Stimulated activated effector memory CD8-positive, alpha-beta T cell treated with anti-CD3 and anti-CD28 coated beads, Interleukin-12 subunit alpha, Interleukin-12 subunit beta, amount 100 ng/mL, for 72 hours (primary cell): Measurements from ENCODE around the gene IQCH.

Experiments
- ATAC-seq: fragments of 150-1000 bp; cut with Tn5 transposase; 2 replicates; pipeline ENCODE4 v1.10.0; 2021
- DNase-seq, 2 donors: peaks; one replicate each; pipeline ENCODE4 v3.0.0; 2021 to 2022; ENCODE audit warnings: low spot score in 2 of 2
- H3K27ac Mint-ChIP-seq: one replicate; pipeline ENCODE4 v1.8.0; 2022; ENCODE audit warnings: mild to moderate bottlenecking, mixed read lengths
- H3K36me3 Mint-ChIP-seq: one replicate; pipeline ENCODE4 v1.8.0; 2022; ENCODE audit warnings: mild to moderate bottlenecking, mixed read lengths
- H3K4me1 Mint-ChIP-seq: one replicate; pipeline ENCODE4 v1.8.0; 2022; ENCODE audit warnings: mixed read lengths
- H3K4me3 Mint-ChIP-seq: one replicate; pipeline ENCODE4 v1.8.0; 2022; ENCODE audit warnings: mild to moderate bottlenecking, mixed read lengths
- H3K9me3 Mint-ChIP-seq: one replicate; pipeline ENCODE4 v1.8.0; 2022; ENCODE audit warnings: mixed read lengths

IQCH gene

DNA sequence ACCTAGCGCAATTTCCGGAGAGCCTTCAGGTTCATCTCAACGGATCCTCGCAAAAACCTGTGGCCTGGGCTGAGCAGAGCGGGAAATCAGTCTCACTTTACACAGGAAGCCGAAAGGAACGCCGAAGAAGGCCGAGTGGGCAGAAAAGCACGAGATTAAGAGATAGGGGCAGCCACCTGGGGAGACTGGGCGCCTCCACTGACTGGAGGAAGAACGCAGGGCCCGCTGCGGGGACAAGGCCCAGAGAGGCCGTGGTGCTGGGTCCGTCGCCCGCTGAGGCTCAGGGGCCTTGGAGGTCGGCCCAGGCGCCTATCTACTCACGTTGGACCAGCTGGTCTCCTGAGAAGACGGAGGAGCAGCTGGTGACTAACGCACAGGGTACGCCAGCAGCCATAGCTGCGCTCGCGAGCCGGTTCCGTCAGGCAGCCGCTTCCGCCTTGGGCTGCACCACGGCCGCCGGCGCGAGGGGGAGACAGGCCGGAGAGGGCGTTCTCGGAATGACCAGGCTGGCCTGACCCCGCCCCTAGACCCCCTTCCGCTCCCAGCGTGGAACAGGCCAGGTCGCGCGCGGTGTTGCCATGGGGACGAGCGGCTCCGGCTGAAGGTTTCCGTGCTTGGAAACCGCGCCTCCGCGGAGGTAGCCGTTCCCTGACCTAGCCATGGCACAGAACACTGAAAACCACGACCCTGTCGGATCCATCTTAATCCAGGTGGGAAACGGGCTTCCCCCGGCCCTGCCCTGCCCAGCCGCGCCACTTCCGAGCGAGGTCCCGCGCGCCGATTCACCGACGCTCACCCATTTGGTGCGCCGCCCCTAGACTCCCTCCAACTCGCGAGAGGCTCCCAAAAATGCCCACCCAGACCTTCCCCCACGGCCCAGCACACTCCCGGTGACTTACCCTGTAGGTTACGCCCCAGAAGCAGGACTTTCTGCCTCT is at the start of gene IQCH, which contains the start of gene AAGAB:
TSS of gene IQCH (plus strand) at position 549 of the 938 bp plus-strand sequence. CDS start at position 660, 111 bp downstream.
TSS of gene AAGAB (minus strand) at position 424 of the 938 bp plus-strand sequence. CDS start at position 394, 30 bp downstream.
- peak within 1 kb of the TSS; percentile 97 for H3K4me3 Mint-ChIP-seq
- peak within 1 kb of the TSS; percentile 98 for H3K27ac Mint-ChIP-seq
- ATAC-seq (peak; percentile 97), DNase-seq (peak; percentile 98 to 99)
- peaks cover 45% of the 10 kb centered on the region for H3K4me1 Mint-ChIP-seq
- H3K36me3 Mint-ChIP-seq: peaks cover 10% of the 10 kb centered on the region
- no peaks in the 10 kb centered on the region for H3K9me3 Mint-ChIP-seq

DNA sequence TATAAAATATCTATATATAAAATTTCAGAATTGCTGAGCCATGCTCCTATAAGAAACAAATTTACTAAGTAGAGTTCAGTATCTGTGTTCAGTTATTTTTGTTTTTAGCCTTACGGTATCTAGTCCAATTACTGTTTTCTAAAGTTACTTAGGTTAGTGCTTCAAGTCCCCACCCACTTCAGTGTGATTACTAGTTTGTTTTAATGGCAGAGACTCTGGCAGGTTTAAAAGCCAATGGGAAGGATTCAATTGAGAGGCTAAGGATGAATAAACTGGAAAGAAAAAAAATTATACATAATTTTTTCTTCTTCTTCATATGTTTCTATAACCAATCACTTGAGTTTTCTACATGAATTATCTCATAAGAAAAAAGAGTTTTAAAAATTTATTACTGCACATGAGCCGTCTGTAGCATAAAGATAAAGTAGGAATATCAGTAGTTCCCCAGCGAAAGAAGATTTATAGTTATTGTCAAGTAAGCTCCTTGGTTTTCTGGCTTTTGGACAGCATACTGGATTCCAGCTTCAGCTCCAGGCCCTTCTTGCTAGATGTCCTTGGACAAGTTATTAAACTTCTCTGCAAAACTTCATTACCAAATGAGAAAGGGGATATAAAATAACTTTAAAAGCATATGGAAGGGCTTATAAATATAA is 46.9 kb upstream of the IQCH start:
- H3K4me1 Mint-ChIP-seq: peaks cover 6% of the 10 kb centered on the region
- H3K27ac Mint-ChIP-seq: no peak overlapping the region
- ATAC-seq (no peak), DNase-seq (no peak)
- no peaks in the 10 kb centered on the region for H3K9me3 Mint-ChIP-seq
- H3K36me3 Mint-ChIP-seq: peaks cover 53% of the 10 kb centered on the region
- no peak overlapping the region for H3K4me3 Mint-ChIP-seq

DNA sequence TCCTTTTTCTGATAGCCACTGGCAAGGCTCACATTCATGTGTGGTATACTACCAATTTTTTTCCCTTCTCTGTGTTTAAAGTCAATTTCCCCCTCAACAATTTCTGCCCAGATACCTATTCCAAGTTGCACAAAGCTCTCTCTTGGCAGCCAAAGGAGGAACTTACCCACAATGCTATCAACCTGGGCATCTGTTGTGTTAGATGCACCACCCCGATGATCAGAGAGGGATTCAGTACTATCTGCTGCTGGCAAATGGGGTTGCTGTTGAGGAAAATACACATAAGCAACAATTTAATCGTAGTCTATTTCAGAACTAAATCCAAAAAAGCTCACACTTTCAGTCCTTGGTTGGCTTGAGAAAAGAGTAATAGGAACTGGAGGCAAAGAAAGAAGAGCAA is 46.2 kb upstream of the IQCH start:
- ATAC-seq (no peak), DNase-seq (no peak)
- H3K4me3 Mint-ChIP-seq: no peak overlapping the region
- no peaks in the 10 kb centered on the region for H3K9me3 Mint-ChIP-seq
- peaks cover 6% of the 10 kb centered on the region for H3K4me1 Mint-ChIP-seq
- peaks cover 46% of the 10 kb centered on the region for H3K36me3 Mint-ChIP-seq
- no peak overlapping the region for H3K27ac Mint-ChIP-seq

DNA sequence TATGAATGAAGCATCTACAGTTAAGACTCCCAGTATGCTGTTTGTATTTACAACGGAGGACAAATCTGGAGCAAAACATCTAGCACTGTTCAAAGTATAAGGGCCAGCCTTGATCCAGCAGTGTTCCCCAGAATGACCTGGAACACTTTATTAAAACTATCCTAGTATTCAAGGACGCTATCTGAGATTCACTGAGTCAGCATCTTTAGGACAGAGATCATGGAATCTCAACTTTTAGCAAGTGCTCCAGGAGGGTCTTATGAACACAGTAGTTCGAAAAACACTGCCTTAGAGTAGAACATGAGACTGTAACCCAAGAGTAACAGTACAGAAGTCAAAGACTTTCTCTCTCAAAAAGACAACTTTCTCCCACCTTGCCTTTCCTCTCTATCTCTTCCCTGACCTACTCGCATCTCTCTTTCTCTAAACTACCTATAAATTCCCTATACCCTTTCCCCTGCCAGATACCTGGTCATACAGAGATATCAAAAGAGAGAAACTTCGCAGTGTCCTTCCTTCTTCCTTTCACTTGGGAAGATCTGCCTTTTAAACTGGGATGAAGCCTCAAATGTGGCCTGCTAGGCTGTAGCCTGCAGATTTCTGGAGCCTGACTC is 43.9 kb upstream of the IQCH start:
- Mint-ChIP-seq H3K27ac (peak overlapping the region; percentile 41), H3K36me3 (peaks cover 27% of the 10 kb centered on the region), H3K4me1 (peaks cover 6% of the 10 kb centered on the region), H3K4me3 (no peak overlapping the region), H3K9me3 (no peaks in the 10 kb centered on the region)
- DNase-seq: no peak
- ATAC-seq: no peak

DNA sequence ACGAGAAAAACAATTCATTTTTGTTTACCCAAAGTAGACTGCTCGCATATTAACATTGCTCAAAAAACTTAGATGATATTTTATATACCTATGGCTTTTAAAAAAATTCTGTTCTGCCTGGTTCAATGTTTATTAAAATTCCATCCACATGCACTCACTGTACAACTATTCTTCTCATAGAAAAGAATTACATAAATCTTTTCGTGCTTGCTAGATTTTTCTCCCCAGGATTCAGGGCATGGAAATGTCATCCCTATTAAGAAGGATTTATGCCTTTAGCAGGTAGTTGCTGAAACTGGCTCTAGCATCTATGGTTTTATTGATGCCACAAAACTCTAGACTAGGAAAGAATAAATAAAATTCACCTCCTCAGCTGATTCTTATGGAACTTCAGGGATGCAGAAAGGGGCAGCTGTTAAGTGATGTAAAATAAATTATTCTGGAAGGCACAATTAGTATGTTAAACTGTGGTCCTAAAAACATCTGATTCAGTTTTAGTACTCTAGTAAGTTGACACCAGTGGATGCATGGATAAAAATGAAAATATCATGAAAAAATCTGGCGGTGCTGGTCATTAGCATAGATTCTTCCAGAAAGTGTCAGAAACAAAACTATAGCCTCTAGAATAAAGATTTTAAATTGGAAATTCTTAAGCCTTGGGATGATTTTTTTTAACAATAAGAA is 41.8 kb upstream of the IQCH start:
- Mint-ChIP-seq H3K36me3 (peaks cover 22% of the 10 kb centered on the region), H3K27ac (no peak overlapping the region), H3K4me1 (peaks cover 7% of the 10 kb centered on the region), H3K4me3 (no peak overlapping the region), H3K9me3 (no peaks in the 10 kb centered on the region)
- DNase-seq (no peak), ATAC-seq (no peak)

DNA sequence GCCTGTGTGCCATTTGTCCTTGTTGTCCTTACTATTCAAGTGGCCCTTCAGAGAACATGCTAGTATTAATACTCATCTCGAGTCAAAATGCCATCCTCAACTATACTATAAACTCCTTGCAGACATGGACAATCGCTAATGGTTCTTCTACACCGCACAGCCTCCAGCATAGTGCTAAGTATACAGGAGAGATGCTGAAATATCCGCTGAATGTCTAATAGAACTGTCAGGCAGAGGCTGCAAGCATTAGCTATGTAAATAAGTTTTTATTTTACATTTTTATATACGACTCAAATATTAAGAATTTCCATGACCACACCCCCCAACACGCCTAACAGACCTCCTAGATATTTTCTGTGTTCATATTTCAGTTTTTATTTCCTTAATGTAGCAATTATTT is 39.5 kb upstream of the IQCH start:
- DNase-seq (no peak), ATAC-seq (no peak)
- Mint-ChIP-seq H3K4me3 (no peak overlapping the region), H3K27ac (no peak overlapping the region), H3K9me3 (no peaks in the 10 kb centered on the region), H3K4me1 (peaks cover 18% of the 10 kb centered on the region), H3K36me3 (peaks cover 17% of the 10 kb centered on the region)

DNA sequence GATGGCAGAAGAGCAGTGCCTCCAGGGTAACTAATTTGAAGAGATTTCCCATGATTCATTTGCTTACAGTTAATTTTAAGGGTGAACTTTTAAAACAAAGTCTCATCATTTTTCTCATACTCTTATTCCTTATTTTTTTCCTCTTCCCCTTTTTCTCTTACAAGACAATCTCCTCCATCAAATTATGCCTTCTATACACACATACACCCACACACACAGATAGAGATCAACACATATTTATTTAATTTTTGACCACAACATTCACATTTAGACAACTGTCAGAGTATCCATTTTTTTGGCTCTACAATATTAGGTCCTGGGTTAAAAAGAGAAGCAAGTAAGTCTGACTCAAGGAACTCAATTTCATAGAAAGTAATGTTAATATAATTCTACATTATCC is 37.7 kb upstream of the IQCH start:
- peaks cover 17% of the 10 kb centered on the region for H3K36me3 Mint-ChIP-seq
- H3K4me3 Mint-ChIP-seq: no peak overlapping the region
- H3K4me1 Mint-ChIP-seq: peaks cover 12% of the 10 kb centered on the region
- peak overlapping the region; percentile 46 for H3K27ac Mint-ChIP-seq
- H3K9me3 Mint-ChIP-seq: no peaks in the 10 kb centered on the region
- ATAC-seq: no peak
- DNase-seq: no peak

DNA sequence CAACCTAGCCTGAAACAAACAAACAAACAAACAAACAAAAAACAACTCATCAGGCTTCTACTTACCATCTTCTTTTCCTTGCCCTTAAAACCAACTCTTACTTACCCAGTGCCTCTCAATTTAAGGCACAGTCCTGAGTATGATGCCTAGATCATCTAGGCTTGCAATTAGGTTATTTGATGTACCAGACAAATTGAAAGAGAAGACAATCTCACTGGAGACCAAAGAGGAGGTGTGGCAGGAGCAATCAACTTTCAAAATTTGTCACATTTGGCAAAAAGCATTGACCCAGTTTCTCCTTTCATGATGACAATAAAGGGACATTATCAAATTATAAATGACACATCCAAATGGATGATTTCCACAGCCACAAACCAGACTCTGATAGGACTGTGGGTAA is 36.2 kb upstream of the IQCH start:
- ATAC-seq (peak; percentile 62), DNase-seq (no peak)
- H3K27ac Mint-ChIP-seq: peak overlapping the region; percentile 58
- peaks cover 17% of the 10 kb centered on the region for H3K36me3 Mint-ChIP-seq
- no peaks in the 10 kb centered on the region for H3K9me3 Mint-ChIP-seq
- no peak overlapping the region for H3K4me3 Mint-ChIP-seq
- peaks cover 12% of the 10 kb centered on the region for H3K4me1 Mint-ChIP-seq

DNA sequence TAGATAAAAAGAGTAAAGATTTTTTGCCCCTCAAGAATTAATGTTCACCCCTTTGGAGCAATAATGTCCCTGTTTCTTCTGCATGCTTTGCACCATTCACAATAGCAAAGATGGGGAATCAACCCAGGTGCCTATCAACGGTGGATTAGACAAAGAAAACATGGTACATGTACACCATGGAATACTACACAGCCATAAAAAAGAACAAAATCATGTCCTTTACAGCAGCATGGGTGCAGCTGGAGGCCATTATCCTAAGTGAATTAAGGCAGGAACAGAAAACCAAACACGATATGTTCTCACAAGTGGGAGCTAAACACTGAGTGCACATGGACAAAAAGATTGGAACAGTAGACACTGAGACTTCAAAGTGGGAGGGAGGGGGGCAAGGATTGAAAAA is 35.3 kb upstream of the IQCH start:
- Mint-ChIP-seq H3K4me3 (no peak overlapping the region), H3K9me3 (no peaks in the 10 kb centered on the region), H3K36me3 (peaks cover 17% of the 10 kb centered on the region), H3K4me1 (peaks cover 12% of the 10 kb centered on the region), H3K27ac (no peak overlapping the region)
- DNase-seq (no peak), ATAC-seq (no peak)

DNA sequence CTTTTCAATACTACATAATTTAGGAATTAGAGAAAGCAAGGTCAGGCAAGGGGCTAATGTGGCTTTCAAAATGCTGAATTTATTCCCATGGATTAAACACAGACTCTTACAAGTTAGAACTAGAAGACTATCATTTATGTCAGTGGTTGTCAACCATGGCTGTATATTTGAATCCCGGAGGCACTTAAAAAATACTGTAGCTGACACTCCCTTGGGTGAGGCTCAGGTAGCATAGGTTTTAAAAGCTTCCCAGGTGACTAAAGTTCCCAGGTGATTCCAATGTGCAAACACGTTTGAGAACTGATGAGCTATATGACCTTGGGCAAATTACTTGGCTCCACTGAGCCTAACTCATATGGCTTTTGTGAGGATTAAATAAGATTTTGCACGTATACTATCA is 29.7 kb upstream of the IQCH start:
- Mint-ChIP-seq H3K36me3 (peaks cover 32% of the 10 kb centered on the region), H3K9me3 (no peaks in the 10 kb centered on the region), H3K4me1 (peaks cover 8% of the 10 kb centered on the region), H3K27ac (no peak overlapping the region), H3K4me3 (no peak overlapping the region)
- DNase-seq (no peak), ATAC-seq (no peak)

DNA sequence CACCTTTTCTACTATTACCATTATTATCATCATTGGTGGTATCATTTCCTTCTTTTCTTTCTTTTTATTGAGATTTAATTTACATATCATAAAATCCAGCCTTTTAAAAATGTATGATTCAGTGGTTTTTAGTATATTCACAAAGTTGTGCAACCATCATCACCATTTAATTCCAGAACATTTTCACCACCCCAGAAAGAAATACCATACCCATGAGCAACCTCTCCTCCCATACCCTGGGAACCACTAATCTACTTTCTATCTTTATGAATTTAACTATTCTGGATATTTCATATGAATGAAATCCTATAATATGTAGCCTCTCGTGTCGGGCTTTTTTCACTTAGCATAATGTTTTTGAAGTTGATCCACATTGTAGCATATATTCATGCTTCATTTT is 29.2 kb upstream of the IQCH start:
- Mint-ChIP-seq H3K9me3 (no peaks in the 10 kb centered on the region), H3K4me1 (peaks cover 8% of the 10 kb centered on the region), H3K4me3 (no peak overlapping the region), H3K27ac (no peak overlapping the region), H3K36me3 (peaks cover 36% of the 10 kb centered on the region)
- DNase-seq (no peak), ATAC-seq (no peak)

DNA sequence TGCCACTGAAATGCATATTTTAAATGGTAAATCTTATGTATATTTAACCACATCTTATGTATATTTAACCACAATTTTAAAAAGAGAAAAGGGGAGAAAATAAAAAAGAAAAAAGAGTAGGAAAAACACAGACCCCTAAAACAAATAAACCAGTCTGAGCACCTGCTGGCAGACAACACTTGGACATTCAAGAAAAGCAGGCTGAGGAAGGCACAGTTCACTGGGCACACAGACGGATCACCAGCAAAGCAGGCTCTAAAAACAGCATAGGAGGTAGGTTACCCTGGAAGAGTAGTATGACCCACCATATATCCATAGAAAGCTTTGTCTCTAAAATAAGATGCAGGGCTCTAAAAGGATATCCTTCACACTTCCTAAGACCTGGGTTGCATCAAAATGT is 27.2 kb upstream of the IQCH start:
- Mint-ChIP-seq H3K4me3 (no peak overlapping the region), H3K9me3 (no peaks in the 10 kb centered on the region), H3K36me3 (peaks cover 57% of the 10 kb centered on the region), H3K4me1 (peaks cover 8% of the 10 kb centered on the region), H3K27ac (no peak overlapping the region)
- no peak for DNase-seq
- no peak for ATAC-seq

DNA sequence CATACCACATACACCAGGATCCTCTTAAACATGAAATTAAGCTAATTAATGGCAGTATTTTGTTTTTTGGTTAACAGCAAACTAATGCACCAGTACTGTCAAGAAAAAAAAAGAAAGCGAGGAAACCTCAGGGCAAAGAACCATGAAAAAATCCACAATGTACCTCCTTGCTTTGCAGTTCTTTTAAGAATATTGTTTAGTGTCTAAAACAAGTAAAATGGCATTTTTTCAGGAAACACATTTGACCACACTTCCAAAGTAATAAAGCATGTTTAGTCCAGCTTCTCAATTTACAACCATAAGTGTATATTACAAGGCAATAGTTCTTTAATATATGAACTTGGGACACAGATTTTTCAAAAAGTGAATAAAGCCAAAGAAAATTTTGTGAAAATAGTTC is 26.7 kb upstream of the IQCH start:
- DNase-seq (no peak), ATAC-seq (no peak)
- H3K4me1 Mint-ChIP-seq: peaks cover 8% of the 10 kb centered on the region
- no peak overlapping the region for H3K27ac Mint-ChIP-seq
- H3K4me3 Mint-ChIP-seq: no peak overlapping the region
- H3K36me3 Mint-ChIP-seq: peaks cover 61% of the 10 kb centered on the region
- no peaks in the 10 kb centered on the region for H3K9me3 Mint-ChIP-seq

DNA sequence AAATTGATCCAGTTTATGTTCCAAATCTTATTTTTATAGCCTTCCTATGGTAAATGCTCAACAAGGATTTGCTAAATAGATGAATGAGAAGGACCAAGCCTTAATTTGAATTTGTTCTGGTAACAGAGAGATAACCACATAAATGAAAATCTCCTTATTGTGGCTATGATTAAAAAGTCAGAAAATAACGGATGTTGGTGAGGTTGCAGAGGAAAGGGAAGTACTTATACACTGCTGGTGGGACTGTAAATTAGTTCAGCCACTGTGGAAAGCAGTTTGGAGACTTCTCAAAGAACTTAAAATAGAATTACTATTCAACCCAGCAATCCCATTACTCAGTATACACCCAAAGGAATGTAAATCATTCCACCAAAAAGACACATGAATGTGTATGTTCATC is 26.3 kb upstream of the IQCH start:
- no peak for ATAC-seq
- Mint-ChIP-seq H3K9me3 (no peaks in the 10 kb centered on the region), H3K36me3 (peaks cover 66% of the 10 kb centered on the region), H3K4me1 (peaks cover 8% of the 10 kb centered on the region), H3K27ac (no peak overlapping the region), H3K4me3 (no peak overlapping the region)
- no peak for DNase-seq

DNA sequence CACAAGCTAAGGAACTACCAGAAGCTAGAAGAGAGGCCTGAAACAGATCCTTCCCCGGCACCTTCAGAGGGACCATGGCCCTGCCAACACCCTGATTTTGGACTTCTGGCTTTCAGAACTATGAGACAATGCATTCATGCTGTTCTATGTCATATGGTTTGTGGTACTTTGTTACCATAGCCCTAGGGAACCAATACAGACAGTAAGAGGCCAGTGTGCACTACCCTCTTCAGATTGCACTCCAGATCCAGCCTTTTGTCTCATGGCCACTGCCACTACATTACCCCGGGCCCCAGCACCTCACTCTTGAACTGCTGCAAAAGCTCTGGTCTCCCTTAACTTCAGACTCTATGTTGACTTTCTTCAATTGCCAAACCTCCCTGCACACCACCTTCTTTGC is 24.1 kb upstream of the IQCH start:
- no peak overlapping the region for H3K4me3 Mint-ChIP-seq
- DNase-seq (no peak), ATAC-seq (no peak)
- no peaks in the 10 kb centered on the region for H3K9me3 Mint-ChIP-seq
- H3K4me1 Mint-ChIP-seq: peaks cover 8% of the 10 kb centered on the region
- peaks cover 88% of the 10 kb centered on the region for H3K36me3 Mint-ChIP-seq
- H3K27ac Mint-ChIP-seq: no peak overlapping the region
